ENCODE data around the gene SCARB2.

GRCh38 chr4:76116821-76117220 is 96.8 kb downstream of the SCARB2 start:
- TF ChIP-seq CTCF (conservative IDR thresholded peaks at IDR 0.05) (no peak), EZH2 (IDR thresholded peaks at IDR 0.05; ENCODE audit: low read depth) (no peak)

All from PC-9 (cell line).